ENCODE results near the gene CKAP5. TPM values are rescaled to one million over a fixed set of nuclear protein-coding genes. Genes with fewer than 3 reads are reported as not detected.

CKAP5 gene
- total and polyA plus RNA-seq, 2 donors = 11.2 to 46.9 TPM

DNA sequence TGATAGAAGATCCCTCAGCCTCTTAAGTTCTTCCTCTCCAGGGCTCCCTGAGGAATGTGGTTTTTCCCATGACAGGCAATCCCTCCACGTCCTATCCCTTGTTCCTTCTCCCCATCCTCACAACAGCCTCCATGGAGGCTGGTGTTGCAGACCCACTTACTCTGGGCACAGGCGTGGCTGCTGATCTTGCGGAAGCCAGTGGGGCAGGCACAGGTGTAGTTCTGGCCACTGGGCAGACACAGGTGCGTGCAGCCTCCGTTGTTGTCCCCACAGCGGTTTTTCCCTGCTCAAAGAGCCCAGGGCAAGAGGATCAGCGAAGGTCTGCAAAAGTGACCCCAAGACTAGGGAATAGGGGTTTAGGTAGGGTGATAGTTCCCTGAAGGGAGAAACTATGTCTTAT, 43.2 kb upstream of the CKAP5 start:
- Histone ChIP-seq H3K9me3 (ENCODE audit: control insufficient read depth in 2 of 2, insufficient read depth in 1 of 2, low read length in 1 of 2) (no peaks in the 10 kb centered on the region), H3K4me1 (ENCODE audit: control insufficient read depth in 2 of 2, insufficient read depth in 2 of 2, low read length in 2 of 2) (no peaks in the 10 kb centered on the region), H3K4me3 (ENCODE audit: low read length in 2 of 2) (no peak overlapping the region), H3K36me3 (ENCODE audit: control insufficient read depth in 2 of 2, insufficient read depth in 2 of 2, low read length in 1 of 2) (no peaks in the 10 kb centered on the region), H3K27ac (ENCODE audit: low read depth in 1 of 2, low read length in 1 of 2) (no peak overlapping the region), H3K27me3 (ENCODE audit: control insufficient read depth in 2 of 2, insufficient read depth in 1 of 2, low read length in 1 of 2) (no peaks in the 10 kb centered on the region)
- WGBS = 96% methylated on average over 7 of the region's 7 CpGs
- DNase-seq (ENCODE audit: low read depth in 6 of 9, low spot score in 9 of 9) = no peak

DNA sequence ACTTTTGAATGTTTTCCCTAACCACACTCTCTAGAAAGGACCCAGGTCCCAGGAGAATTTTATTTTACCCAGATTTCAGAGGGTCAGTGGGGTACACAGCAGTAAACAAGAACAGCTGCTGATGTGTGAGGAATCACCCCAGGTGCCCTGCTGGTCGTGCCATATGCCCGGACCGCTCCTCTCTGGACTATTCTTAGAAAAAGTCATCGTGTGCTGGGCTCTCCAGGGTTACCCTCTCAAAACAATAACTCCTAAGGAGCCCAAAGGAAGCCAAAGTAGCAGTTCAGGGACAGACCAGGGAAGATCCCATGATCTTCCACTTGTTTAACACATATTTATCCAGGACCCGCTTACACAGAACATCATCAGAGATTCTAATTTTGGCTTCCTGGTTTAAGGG, 42.6 kb upstream of the CKAP5 start:
- Histone ChIP-seq H3K4me3 (ENCODE audit: low read length in 2 of 2) (no peak overlapping the region), H3K27me3 (ENCODE audit: control insufficient read depth in 2 of 2, insufficient read depth in 1 of 2, low read length in 1 of 2) (no peaks in the 10 kb centered on the region), H3K36me3 (ENCODE audit: control insufficient read depth in 2 of 2, insufficient read depth in 2 of 2, low read length in 1 of 2) (no peaks in the 10 kb centered on the region), H3K27ac (ENCODE audit: low read depth in 1 of 2, low read length in 1 of 2) (no peak overlapping the region), H3K9me3 (ENCODE audit: control insufficient read depth in 2 of 2, insufficient read depth in 1 of 2, low read length in 1 of 2) (no peaks in the 10 kb centered on the region), H3K4me1 (ENCODE audit: control insufficient read depth in 2 of 2, insufficient read depth in 2 of 2, low read length in 2 of 2) (no peaks in the 10 kb centered on the region)
- 98% methylated on average over 5 of the region's 5 CpGs for WGBS
- no peak for DNase-seq (ENCODE audit: low read depth in 6 of 9, low spot score in 9 of 9)

DNA sequence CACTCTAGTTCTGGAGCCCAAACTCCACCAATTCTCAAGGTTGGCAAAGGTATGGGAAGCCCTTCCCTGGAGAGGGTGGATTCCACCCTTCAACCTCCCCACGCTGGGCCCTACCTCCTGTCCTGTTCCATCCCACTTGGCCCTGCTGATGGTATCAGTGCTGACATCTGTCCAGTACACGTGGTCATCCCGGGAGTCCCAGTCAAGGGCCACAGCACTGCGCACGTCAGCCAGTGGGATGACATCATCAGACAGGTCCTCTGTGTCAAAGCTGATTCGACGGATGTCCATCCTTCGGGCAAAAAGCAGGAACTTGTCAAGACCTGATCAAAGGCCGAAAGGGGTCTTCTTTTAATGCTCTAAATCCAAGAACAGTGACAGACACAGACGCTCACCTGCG, 40.1 kb upstream of the CKAP5 start:
- no peak for DNase-seq (ENCODE audit: low read depth in 6 of 9, low spot score in 9 of 9)
- 97% methylated on average over 11 of the region's 11 CpGs for WGBS
- H3K36me3 ChIP-seq (ENCODE audit: control insufficient read depth in 2 of 2, insufficient read depth in 2 of 2, low read length in 1 of 2) = no peaks in the 10 kb centered on the region

DNA sequence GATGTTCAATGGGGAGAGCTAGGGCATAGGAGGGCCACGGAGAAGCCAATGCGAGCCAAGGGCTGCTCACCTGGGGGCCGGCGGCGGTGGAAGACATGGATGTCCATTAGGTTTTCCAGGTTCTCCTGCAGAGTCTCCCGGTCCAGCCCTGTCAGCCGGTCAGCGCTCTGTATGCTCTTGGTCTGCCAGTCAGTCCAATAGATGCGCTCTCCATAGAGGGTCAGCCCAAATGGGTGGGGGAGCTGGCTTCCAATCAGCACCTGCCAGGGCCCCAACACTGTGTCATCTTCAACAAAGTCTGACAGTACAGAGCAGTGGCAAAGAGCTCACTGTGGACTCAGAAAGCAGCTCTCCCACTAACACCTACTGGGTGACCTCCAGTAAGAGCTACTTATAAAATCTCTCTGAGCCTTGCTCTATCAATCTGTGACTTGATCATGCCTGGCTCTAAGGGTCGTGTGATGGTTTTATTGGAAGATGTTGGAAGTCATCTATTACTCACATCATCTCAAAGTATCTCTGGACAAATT, 33.0 kb upstream of the CKAP5 start:
- Histone ChIP-seq H3K27ac (ENCODE audit: low read depth in 1 of 2, low read length in 1 of 2) (no peak overlapping the region), H3K4me1 (ENCODE audit: control insufficient read depth in 2 of 2, insufficient read depth in 2 of 2, low read length in 2 of 2) (no peaks in the 10 kb centered on the region), H3K36me3 (ENCODE audit: control insufficient read depth in 2 of 2, insufficient read depth in 2 of 2, low read length in 1 of 2) (no peaks in the 10 kb centered on the region), H3K4me3 (ENCODE audit: low read length in 2 of 2) (no peak overlapping the region), H3K9me3 (ENCODE audit: control insufficient read depth in 2 of 2, insufficient read depth in 1 of 2, low read length in 1 of 2) (no peaks in the 10 kb centered on the region), H3K27me3 (ENCODE audit: control insufficient read depth in 2 of 2, insufficient read depth in 1 of 2, low read length in 1 of 2) (no peaks in the 10 kb centered on the region)
- DNase-seq (ENCODE audit: low read depth in 6 of 9, low spot score in 9 of 9) = no peak
- WGBS = 98% methylated on average over 10 of the region's 10 CpGs

More for the DNA sequence above, 40.1 kb upstream of the CKAP5 start:
- H3K27me3 ChIP-seq (ENCODE audit: control insufficient read depth in 2 of 2, insufficient read depth in 1 of 2, low read length in 1 of 2) = no peaks in the 10 kb centered on the region
- no peak overlapping the region for H3K4me3 ChIP-seq (ENCODE audit: low read length in 2 of 2)
- H3K27ac ChIP-seq (ENCODE audit: low read depth in 1 of 2, low read length in 1 of 2) = no peak overlapping the region
- H3K9me3 ChIP-seq (ENCODE audit: control insufficient read depth in 2 of 2, insufficient read depth in 1 of 2, low read length in 1 of 2) = no peaks in the 10 kb centered on the region
- H3K4me1 ChIP-seq (ENCODE audit: control insufficient read depth in 2 of 2, insufficient read depth in 2 of 2, low read length in 2 of 2) = no peaks in the 10 kb centered on the region

DNA sequence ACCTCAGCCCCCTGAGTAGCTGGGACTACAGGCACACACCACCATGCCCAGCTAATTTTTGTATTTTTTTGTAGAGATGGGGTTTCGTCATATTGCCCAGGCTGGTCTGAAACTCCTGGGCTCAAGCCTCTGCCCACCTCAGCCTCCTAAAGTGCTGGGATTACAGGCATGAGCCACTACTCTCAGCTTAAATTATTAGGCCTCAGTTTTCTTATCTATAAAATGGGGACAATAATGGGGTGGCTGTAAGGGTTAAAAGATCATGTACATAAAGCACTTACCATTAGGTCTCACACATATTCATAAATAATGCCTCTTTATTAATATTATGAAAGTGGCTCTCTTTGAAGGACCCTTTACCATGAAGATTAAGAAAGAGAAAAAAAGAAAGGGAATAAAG, 31.5 kb upstream of the CKAP5 start:
- WGBS = 98% methylated on average over 1 of the region's 1 CpG
- Histone ChIP-seq H3K27me3 (ENCODE audit: control insufficient read depth in 2 of 2, insufficient read depth in 1 of 2, low read length in 1 of 2) (no peaks in the 10 kb centered on the region), H3K4me1 (ENCODE audit: control insufficient read depth in 2 of 2, insufficient read depth in 2 of 2, low read length in 2 of 2) (no peaks in the 10 kb centered on the region), H3K4me3 (ENCODE audit: low read length in 2 of 2) (no peak overlapping the region), H3K9me3 (ENCODE audit: control insufficient read depth in 2 of 2, insufficient read depth in 1 of 2, low read length in 1 of 2) (no peaks in the 10 kb centered on the region), H3K36me3 (ENCODE audit: control insufficient read depth in 2 of 2, insufficient read depth in 2 of 2, low read length in 1 of 2) (no peaks in the 10 kb centered on the region), H3K27ac (ENCODE audit: low read depth in 1 of 2, low read length in 1 of 2) (no peak overlapping the region)
- DNase-seq (ENCODE audit: low read depth in 6 of 9, low spot score in 9 of 9) = no peak

DNA sequence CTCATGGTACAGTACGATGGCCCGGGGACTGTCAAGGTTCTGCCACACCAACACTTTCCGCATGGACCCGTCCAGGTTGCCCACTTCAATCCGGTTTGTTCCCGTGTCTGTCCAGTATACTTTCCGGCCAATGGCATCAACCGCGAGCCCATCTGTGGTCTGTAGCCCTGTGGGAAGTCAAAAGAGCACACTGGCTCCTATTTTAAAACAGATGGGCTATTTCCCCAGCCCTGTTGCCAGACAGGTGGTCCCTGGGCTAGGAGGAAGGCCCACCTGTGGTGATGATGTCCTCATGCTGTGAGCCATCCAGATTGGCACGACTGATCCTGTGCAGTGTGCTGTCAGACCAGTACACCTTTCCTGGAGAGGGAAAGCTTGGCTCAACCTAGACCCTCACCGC, 30.4 kb upstream of the CKAP5 start:
- no peak overlapping the region for H3K27ac ChIP-seq (ENCODE audit: low read depth in 1 of 2, low read length in 1 of 2)
- 98% methylated on average over 11 of the region's 11 CpGs for WGBS
- no peak overlapping the region for H3K4me3 ChIP-seq (ENCODE audit: low read length in 2 of 2)
- no peaks in the 10 kb centered on the region for H3K9me3 ChIP-seq (ENCODE audit: control insufficient read depth in 2 of 2, insufficient read depth in 1 of 2, low read length in 1 of 2)
- no peak for DNase-seq (ENCODE audit: low read depth in 6 of 9, low spot score in 9 of 9)
- H3K4me1 ChIP-seq (ENCODE audit: control insufficient read depth in 2 of 2, insufficient read depth in 2 of 2, low read length in 2 of 2) = no peaks in the 10 kb centered on the region
- no peaks in the 10 kb centered on the region for H3K36me3 ChIP-seq (ENCODE audit: control insufficient read depth in 2 of 2, insufficient read depth in 2 of 2, low read length in 1 of 2)
- H3K27me3 ChIP-seq (ENCODE audit: control insufficient read depth in 2 of 2, insufficient read depth in 1 of 2, low read length in 1 of 2) = no peaks in the 10 kb centered on the region

DNA sequence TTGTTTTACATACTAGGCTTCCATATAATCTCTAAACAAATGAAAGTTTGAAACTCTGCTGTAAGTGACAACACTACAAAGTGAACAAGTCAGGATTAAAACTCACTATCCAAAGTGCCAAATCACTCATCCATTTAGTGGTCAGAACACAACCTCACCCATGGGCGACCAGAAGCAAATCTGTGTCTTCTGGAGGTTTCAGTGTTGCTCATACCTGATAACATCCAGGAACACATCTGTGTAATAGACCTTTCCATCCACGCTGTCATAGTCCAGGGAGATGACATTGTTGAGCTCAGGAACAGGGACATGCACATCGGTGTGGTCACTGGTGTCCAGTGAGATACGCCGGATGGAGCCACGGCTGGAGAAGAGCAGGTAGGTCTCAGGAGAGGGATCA, 28.5 kb upstream of the CKAP5 start:
- DNase-seq (ENCODE audit: low read depth in 6 of 9, low spot score in 9 of 9) = no peak
- Histone ChIP-seq H3K27me3 (ENCODE audit: control insufficient read depth in 2 of 2, insufficient read depth in 1 of 2, low read length in 1 of 2) (no peaks in the 10 kb centered on the region), H3K4me3 (ENCODE audit: low read length in 2 of 2) (no peak overlapping the region), H3K9me3 (ENCODE audit: control insufficient read depth in 2 of 2, insufficient read depth in 1 of 2, low read length in 1 of 2) (no peaks in the 10 kb centered on the region), H3K4me1 (ENCODE audit: control insufficient read depth in 2 of 2, insufficient read depth in 2 of 2, low read length in 2 of 2) (no peaks in the 10 kb centered on the region), H3K27ac (ENCODE audit: low read depth in 1 of 2, low read length in 1 of 2) (no peak overlapping the region), H3K36me3 (ENCODE audit: control insufficient read depth in 2 of 2, insufficient read depth in 2 of 2, low read length in 1 of 2) (no peaks in the 10 kb centered on the region)
- 96% methylated on average over 6 of the region's 6 CpGs for WGBS

DNA sequence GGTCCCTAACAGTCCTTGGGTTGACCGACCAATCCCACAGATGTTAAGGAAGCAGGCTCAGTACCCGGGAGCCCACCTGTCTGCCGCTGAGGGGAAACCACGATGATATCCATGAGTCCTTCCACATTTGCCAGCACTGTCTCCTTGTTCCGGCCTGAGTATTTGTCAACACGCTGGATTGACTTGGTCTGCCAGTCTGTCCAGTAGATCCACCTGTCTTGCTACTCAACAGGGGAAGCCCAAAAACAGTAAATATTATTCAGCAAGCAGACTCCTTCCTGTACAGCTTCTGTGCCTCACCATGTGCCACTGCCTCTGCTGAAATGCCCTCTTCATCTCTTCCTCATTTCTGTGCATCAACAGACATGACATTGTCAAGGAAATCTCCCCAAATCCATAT, 22.8 kb upstream of the CKAP5 start:
- no peaks in the 10 kb centered on the region for H3K36me3 ChIP-seq (ENCODE audit: control insufficient read depth in 2 of 2, insufficient read depth in 2 of 2, low read length in 1 of 2)
- no peak overlapping the region for H3K4me3 ChIP-seq (ENCODE audit: low read length in 2 of 2)
- H3K4me1 ChIP-seq (ENCODE audit: control insufficient read depth in 2 of 2, insufficient read depth in 2 of 2, low read length in 2 of 2) = no peaks in the 10 kb centered on the region
- no peaks in the 10 kb centered on the region for H3K9me3 ChIP-seq (ENCODE audit: control insufficient read depth in 2 of 2, insufficient read depth in 1 of 2, low read length in 1 of 2)
- 96% methylated on average over 6 of the region's 6 CpGs for WGBS
- no peak for DNase-seq (ENCODE audit: low read depth in 6 of 9, low spot score in 9 of 9)
- H3K27me3 ChIP-seq (ENCODE audit: control insufficient read depth in 2 of 2, insufficient read depth in 1 of 2, low read length in 1 of 2) = no peaks in the 10 kb centered on the region
- H3K27ac ChIP-seq (ENCODE audit: low read depth in 1 of 2, low read length in 1 of 2) = no peak overlapping the region

DNA sequence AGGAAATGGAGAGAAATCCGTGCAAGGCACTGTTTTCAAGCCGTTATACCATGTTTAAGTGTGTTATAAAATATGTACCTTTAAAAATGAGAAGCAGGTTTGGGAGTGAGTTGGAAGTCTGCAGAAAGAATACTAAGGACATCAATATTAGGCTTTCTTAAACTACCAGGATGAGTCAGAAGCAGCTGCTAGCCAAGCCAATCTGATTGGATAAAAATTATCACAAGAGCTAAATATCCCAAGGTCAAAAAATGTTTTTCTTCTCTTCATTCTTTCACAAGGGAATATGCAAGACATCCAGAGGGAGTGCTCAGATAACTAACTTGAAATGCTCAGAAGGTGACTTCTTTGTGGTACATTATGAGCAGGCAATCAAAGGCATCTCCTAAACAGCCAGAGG, 19.3 kb upstream of the CKAP5 start:
- Histone ChIP-seq H3K4me3 (ENCODE audit: low read length in 2 of 2) (no peak overlapping the region), H3K9me3 (ENCODE audit: control insufficient read depth in 2 of 2, insufficient read depth in 1 of 2, low read length in 1 of 2) (no peaks in the 10 kb centered on the region), H3K27ac (ENCODE audit: low read depth in 1 of 2, low read length in 1 of 2) (no peak overlapping the region), H3K27me3 (ENCODE audit: control insufficient read depth in 2 of 2, insufficient read depth in 1 of 2, low read length in 1 of 2) (no peaks in the 10 kb centered on the region), H3K4me1 (ENCODE audit: control insufficient read depth in 2 of 2, insufficient read depth in 2 of 2, low read length in 2 of 2) (no peaks in the 10 kb centered on the region), H3K36me3 (ENCODE audit: control insufficient read depth in 2 of 2, insufficient read depth in 2 of 2, low read length in 1 of 2) (peaks cover 0 to 2% of the 10 kb centered on the region in 2 donors)
- DNase-seq (ENCODE audit: low read depth in 6 of 9, low spot score in 9 of 9) = no peak
- WGBS = 91% methylated on average over 2 of the region's 2 CpGs

DNA sequence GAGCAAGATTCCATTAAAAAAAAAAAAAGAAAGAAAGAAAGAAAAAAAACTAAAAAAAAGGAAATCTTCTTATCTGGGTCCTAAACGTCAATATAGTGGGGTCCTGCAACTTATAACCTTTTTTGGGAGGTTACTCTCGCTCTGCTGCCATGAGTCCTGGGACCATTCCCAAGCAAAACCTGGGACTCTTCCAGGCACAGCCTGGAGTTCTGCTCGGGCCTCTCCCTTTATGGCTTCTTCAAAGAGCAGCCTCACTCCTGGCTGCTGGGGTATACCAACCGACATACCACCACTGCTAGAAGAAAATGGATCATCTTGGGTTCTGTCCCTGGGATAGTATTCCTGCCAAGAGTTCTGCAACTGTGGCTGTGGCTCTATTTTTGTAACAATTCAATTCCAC, 14.1 kb upstream of the CKAP5 start:
- DNase-seq (ENCODE audit: low read depth in 6 of 9, low spot score in 9 of 9) = no peak
- no peak overlapping the region for H3K27ac ChIP-seq (ENCODE audit: low read depth in 1 of 2, low read length in 1 of 2)
- WGBS = 96% methylated on average over 4 of the region's 4 CpGs

More for the DNA sequence above, 14.1 kb upstream of the CKAP5 start:
- H3K9me3 ChIP-seq (ENCODE audit: control insufficient read depth in 2 of 2, insufficient read depth in 1 of 2, low read length in 1 of 2) = no peaks in the 10 kb centered on the region
- H3K4me1 ChIP-seq (ENCODE audit: control insufficient read depth in 2 of 2, insufficient read depth in 2 of 2, low read length in 2 of 2) = no peaks in the 10 kb centered on the region
- peaks cover 0 to 2% of the 10 kb centered on the region in 2 donors for H3K36me3 ChIP-seq (ENCODE audit: control insufficient read depth in 2 of 2, insufficient read depth in 2 of 2, low read length in 1 of 2)
- H3K27me3 ChIP-seq (ENCODE audit: control insufficient read depth in 2 of 2, insufficient read depth in 1 of 2, low read length in 1 of 2) = no peaks in the 10 kb centered on the region
- H3K4me3 ChIP-seq (ENCODE audit: low read length in 2 of 2) = no peak overlapping the region
